NCI-H1105 treated with DMSO at 0.1 percent for 48 hours (cell line): ENCODE results near the gene SREBF1.

ENCODE experiments used
- DNase-seq: peaks from one replicate; lab custom pipeline; 2025; lab: John Stamatoyannopoulos, UW

SREBF1 gene

GRCh38 chr17:17824119-17824782, 12.5 kb downstream of the SREBF1 start:
- DNase-seq, result peak; percentile 94

GRCh38 chr17:17823433-17824118, 13.2 kb downstream of the SREBF1 start:
- DNase-seq, result peak; percentile 94

GRCh38 chr17:17822616-17823015, 14.2 kb downstream of the SREBF1 start:
- no peak for DNase-seq

GRCh38 chr17:17822189-17822588, 14.6 kb downstream of the SREBF1 start:
- no peak for DNase-seq

- DNase-seq, result no peak
These were observed 16.2 kb downstream of the SREBF1 start for GRCh38 chr17:17820463-17821158.

GRCh38 chr17:17820046-17820445, 16.7 kb downstream of the SREBF1 start:
- DNase-seq, result no peak

GRCh38 chr17:17819561-17819995, 17.2 kb downstream of the SREBF1 start:
- DNase-seq, result no peak

- no peak for DNase-seq
These were observed 17.7 kb downstream of the SREBF1 start for GRCh38 chr17:17819111-17819510.

GRCh38 chr17:17818088-17818526, 18.7 kb downstream of the SREBF1 start:
- peak; percentile 14 for DNase-seq

GRCh38 chr17:17817552-17817947, 19.2 kb downstream of the SREBF1 start:
- no peak for DNase-seq

- DNase-seq, result no peak
These were observed 19.8 kb downstream of the SREBF1 start for GRCh38 chr17:17816831-17817551.

GRCh38 chr17:17816240-17816814, 20.5 kb downstream of the SREBF1 start:
- no peak for DNase-seq

GRCh38 chr17:17815436-17816200, 21.2 kb downstream of the SREBF1 start:
- DNase-seq, result no peak

GRCh38 chr17:17815062-17815406, 21.8 kb downstream of the SREBF1 start:
- DNase-seq, result no peak

GRCh38 chr17:17814162-17815061, 22.4 kb downstream of the SREBF1 start:
- no peak for DNase-seq

GRCh38 chr17:17813725-17814095, 23.1 kb downstream of the SREBF1 start:
- DNase-seq, result no peak

GRCh38 chr17:17813055-17813724, 23.6 kb downstream of the SREBF1 start:
- DNase-seq, result no peak

- DNase-seq, result peak; percentile 21
These were observed 24.4 kb downstream of the SREBF1 start for GRCh38 chr17:17812211-17813054.
